ENCODE data around the gene SIGLEC15.

GRCh38 chr18:45841060-45841764, 15.7 kb downstream of the SIGLEC15 start:
- TF ChIP-seq CTCF (IDR thresholded peaks at IDR 0.05) (no peak), POLR2A (IDR thresholded peaks at IDR 0.05) (no peak)
